Stimulated activated CD8-positive, alpha-beta memory T cell treated with anti-CD3 and anti-CD28 coated beads, Interleukin-15, amount 100 ng/mL, for 1 hour (primary cell): ENCODE measurements around the gene ADARB2.

Source experiments
- DNase-seq: peaks from one replicate; pipeline ENCODE4 v3.0.0-alpha.2; 2020; ENCODE audit warnings: low read depth

The ADARB2 gene

DNA sequence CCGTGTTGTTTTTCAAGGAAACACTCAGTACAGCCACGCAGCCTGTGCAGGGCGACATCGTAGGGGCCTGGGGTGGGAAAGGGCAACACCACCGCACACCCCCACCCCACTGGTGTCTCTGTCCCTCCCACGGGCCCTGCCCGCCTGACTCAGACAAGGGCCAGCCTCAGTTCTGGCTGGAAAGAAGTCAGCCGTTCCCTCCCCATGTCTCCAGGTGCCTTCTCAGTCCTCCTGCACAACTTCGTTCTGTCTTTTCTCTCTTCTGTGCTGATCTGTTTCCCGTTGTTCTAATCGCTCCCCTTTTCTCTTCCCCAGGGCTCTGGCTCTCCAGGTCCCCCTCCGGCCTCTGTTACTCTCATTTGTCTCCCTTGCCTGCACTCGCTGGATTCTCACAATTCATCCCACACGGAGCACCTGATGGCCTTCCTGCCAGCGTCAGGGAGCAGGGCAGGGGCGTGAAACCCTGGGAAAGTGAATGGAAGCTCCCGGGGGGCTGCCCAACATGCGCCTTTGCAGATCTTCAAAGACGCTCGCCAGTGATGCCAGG lies 583.4 kb downstream of the ADARB2 start:
- DNase-seq = no peak

DNA sequence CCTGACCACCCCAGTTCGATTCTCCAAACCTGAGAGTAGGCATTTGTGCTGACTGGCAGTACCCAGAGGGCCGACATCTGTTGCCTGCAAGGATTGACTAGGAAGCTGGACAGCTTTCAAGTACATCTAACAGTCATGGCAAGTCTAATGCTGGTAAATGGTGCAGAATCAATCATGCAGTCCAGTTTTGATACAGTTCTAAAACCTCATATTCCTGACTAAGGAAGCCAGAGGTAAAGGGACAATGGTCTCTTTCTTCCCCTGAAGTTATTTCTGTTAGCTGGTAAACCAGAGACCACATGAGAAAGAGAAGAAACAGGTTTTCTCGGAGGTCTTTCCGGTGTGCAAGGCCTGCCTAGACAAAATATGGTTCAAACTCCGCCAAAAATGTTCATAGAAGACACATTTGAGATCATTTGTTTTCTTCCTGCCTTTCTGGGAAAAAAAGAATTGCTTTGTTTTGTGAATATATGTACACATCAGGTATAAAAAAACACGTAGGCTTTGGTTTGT lies 584.0 kb downstream of the ADARB2 start:
- DNase-seq = no peak

DNA sequence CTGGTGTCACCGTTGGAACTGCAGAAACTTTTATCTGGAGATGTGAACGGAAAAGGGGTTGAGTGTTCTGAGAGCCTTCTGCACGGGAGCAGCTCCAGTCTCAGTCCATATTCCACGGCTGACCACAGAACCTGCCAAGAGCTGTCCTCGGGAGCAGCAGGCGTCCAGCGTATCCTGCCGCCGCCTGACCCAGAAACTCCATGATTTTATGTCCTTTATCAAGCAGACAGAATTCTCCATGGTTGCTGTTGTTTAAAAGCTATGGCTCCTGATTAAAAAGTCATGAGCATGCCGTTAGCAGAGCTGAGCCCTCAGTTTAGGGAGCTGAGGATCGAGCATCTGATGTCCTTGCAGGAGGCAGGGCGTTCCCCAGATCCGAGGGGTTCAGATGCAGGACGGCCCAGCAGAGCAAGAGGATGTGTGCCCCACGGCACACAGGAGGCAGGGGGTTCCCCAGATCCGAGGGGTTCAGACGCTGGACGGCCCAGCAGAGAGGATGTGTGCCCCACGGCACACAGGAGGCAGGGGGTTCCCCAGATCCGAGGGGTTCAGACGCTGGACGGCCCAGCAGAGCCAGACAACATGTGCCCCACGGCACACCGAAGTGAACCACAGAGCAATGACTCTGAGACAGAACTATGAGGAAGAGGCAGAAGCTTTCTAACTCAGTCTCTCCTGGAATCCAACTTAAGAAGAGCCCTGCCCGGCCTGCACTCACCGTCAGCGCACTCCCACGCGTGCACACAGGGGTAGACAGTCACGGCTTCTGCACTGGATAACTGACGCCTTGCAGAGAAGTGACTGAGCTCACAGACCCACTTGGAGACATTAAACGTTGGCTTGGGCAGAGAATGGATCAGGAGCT lies 584.7 kb downstream of the ADARB2 start:
- no peak for DNase-seq

DNA sequence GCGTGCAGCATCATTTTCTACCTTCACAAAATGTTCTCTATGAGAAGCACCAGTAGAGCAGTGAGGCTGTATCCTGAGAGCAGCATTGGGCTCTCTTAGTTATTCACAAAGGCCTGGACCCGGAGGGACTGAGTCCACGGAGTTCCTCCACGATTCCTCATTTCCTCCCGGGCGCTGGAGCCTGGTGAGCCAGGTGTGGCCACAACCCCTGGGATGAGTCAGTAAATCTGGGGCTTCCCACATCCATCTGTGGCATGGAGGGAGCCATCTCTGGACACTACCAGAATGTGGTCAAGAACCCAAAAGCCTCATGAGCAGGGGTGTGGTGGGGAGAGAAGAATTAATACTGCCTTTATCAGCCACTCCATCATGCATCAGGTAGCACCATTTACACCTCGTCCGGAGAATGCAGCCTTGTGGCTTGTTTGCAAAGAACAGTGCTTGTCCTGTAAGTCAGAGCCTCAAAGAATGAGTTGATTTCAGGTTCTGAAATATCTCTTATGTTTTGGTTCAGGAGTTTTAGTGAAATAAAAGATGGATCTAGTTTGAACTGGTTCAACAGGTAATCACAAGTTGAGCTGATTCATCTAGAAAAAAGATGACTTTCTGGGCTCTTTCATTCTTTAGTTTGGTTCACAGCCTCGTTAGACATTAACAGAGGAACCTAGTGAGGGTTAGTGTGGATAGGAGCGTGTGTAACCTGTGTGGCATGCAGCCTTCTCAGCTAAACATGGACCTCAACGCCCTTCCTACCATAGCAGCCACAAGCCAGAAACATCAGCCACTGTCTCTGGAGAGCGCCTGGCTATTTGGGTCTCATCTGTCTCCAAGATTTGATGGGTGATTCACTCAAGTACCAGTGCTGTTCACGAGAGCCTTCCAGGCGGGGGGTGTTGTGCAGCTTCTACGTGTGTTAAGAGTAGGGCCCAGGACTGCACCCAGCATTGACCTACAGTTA lies 586.0 kb downstream of the ADARB2 start:
- no peak for DNase-seq

DNA sequence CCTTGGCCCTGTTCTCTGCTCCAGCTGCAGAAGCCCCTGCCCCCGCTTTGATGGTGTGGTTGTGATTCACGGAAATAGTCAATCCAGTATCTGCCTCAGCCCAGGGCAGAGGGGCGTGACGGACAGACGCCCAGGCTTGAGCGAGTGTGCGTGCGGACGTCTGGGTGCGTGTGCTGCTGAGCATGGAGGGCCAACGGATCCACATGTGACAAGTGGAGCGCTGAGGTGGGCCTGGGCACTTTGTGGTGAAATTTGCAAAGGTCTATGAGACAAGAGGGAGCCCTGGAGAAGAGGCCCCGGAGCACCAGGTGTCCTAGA lies 586.7 kb downstream of the ADARB2 start:
- no peak for DNase-seq

DNA sequence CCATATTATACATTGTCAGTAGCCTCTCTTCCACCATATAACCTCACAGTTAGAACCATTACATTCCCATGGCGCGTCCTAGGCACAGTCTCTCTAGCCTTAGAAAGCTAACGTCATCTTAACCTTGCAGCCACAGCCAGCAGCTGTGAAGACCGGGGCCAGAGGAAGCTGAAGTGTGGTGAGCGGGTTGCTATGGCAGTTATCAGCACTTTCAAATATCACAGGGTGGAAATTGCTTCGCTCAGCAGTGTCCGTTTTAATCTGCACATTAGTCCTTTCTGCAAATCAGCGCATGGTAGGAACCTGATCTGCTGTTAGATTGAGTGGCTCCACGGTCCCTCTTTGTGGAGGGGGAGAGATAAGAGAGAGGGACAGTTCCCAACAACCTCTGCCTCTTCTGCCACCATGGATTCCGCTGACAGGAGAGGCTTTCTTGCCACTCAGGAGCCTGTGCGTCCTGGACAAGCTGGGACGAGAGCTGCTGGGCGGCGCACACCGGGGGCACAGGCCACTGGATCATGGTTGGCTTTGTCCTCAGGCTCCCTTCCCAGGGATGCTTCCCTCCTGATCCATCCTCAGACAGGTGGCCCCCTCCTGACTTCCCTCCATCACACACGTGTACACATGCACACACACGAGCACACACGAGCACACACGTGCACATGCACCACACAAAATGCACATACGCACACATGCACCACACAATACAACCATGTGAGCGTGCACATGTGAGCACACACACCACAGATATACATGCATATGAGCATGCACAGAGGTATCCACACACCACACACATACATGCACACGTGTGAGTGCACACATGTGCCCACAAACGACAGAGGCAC lies 587.3 kb downstream of the ADARB2 start:
- no peak for DNase-seq

DNA sequence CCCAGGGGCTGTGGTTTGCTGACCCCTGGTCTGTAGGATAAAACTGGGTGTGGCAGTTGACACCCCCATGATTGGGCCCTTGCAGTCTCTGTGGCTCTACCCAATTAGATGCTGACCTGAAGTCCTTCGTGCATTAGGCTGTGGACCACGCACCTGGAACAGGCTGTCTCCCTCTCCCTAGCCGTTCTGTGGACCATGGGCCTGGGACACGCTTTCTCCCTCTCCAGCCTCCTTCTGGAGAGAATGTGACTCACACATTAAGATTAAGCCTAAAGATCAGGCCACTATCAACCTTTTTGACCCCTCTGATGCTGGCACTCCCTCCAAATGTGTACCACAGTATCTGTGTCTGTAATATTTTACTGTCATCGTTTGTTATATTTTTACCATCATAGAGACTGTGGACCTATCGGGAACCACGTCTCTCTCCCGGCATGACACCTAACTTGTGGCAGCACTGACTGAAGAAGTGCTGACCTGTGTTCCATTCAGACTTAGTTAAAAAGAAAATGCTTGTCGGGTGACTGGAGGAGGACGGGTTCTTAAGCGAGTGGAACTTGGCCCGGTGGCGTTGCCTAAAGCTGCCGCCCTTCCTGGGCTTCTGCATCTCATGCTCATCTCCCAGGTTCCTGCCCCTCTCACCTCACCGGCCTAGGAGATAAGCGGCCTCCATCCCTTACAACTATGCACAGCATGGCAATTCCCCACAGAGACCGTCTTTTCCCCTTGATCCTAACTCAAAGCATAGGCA lies 588.3 kb downstream of the ADARB2 start:
- no peak for DNase-seq

DNA sequence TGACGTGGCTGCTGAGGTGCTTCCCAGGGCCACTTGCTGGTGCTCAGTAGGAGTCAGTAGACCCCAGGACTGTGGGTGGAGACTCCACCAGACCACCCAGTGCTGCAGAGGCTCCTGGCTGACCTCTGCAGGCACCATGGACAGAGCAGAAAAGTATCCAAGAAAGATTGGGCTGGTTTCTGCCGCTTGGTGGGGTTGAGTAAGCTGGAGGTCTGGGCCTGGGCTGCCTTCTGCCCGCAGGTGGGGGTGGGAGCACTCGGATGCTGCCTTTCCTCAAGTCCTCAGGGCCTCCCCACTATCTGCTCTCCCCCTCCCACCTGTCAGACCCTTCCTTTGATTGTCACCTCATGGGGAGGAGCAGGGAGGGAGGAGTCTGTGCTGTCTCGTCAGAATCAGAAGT lies 589.5 kb downstream of the ADARB2 start:
- no peak for DNase-seq

DNA sequence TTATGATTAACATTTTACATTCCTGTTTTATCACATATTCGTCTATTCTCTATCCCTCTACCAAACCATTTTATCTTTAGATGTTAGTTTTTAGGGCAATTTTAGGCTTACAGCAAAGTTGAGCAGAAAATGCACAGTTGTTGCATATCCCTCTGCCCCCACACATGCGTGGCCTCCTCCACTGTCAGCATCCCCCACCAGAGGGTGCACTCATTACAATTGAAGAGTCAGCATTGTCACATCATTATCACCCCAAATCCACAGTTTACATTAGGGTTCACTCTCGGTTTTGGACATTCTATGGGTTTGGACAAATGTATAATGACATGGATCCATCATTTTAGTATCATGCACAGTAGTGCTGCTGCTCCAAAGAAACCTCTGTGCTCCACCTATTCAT lies 594.7 kb downstream of the ADARB2 start:
- DNase-seq = no peak

DNA sequence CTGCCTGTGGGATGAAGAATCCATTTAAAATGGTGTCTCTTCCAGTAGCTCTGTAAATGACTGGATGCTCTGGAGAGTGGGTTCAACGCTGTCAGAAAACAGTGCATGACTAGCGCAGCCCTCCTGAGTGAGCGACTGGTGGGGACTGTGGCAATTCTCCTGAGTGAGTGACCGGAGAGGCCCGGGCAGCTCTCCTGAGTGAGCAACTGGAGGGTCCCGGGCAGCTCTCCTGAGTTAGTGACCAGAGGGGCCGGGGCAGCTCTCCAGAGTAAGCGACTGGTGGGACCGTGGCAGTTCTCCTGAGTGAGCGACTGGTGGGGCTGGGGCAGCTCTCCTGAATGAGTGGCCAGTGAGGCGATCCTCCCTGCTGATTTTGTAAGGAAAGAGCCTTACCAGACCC lies 595.6 kb downstream of the ADARB2 start:
- DNase-seq = no peak

DNA sequence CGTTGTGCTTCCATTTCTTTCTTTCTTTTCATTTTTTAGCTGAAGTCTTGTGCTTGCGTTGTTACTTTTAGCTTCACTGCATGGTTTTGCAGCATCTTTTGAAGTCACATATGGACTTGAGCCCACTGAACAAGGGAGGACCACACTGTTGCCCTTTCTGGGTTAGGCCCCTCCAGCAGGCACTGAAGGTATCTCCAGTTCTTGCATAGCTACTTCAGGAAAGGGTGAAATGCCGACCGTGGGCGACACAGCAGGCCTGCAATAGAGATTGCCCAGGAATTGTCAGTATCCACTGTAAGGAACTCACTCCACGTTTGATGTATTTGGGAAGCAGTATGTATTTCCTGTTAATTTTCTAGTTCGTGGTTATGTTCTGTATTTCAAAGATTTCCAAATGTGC lies 596.1 kb downstream of the ADARB2 start:
- no peak for DNase-seq

DNA sequence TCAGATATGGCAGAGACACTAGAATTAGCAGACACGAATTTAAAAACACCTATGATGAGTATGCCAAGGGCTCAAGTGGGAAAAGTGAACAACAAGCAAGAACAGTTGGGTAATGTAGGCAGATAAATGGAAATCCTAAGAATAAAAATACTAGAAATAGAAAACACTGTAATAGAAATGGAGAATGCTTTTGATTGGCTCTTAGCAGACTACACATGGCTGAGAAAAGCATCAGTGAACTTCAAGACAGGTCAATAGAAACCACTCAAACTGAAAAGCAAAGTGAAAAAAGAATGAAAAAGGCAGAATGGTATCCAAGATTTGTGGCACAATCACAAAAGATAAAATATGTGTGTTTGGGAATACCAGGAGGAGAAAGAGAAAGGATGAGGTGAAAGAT lies 598.8 kb downstream of the ADARB2 start:
- no peak for DNase-seq

DNA sequence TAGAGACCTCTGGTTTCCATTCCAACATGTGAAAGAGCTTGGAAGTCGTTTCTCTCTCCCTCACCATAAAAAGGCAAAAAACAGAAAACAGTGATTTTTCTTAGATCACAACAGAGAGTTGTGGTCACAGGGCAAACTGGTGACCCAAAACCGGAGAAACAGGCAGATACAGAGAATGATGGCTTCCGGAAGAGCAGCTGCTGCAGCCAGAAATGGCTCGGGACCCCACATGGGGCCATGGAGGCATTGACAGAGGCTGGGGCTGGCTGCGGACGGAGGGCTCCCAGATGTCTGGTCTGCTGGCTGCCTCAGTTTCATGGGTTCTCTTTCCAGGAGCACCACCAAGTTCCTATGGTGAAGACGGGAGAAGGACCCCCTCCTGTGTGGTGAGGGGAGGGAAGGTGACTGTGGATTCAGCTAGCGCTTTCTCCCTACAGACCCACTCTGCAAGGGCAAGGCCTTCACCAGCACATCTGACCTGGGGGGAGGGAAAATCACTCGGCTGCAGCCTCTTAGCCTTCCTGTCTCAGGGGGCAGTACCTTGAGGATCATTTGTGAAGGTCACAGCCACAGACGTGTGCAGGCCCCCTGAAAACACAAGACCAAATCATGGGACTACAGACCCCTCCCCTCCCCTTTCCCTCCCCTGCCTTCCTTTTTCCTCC lies 599.7 kb downstream of the ADARB2 start:
- DNase-seq = no peak

DNA sequence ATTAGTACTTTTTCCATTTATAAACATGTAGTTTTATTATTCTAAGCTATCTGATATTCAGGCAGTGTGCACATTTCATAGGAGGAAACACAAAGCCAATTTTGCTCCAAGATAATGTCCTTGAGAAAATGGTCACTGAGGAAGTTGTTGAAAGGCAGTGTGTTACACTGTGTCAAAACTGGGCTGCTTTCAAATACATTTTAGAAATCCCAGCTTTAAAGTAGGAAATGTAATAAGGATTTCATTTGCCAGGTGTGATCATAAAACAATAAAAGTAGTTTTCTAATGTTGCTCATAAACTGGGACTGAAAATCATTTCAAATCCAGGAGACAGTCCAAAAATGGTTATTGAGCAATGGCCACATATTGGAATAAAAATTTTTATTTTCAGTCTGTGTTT lies 601.1 kb downstream of the ADARB2 start:
- DNase-seq = no peak

DNA sequence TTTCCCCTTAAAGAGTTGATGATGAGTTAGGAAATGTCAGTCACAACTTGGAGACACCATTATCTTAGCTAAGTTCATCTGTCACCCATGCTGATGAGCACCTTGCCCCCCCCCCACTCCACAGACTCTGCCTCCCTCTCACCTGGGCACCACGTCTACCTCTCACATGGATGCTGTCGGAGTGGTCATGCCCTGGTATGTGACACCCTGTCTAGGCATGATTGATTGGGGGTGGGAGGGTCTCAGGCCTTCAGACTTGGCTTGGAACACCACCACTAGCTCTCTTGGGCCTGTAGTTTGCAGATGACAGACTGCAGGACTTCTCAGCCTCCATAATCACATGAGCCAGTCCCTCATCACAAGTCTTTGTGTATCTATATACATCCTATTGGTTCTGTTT lies 603.2 kb downstream of the ADARB2 start:
- DNase-seq = no peak

DNA sequence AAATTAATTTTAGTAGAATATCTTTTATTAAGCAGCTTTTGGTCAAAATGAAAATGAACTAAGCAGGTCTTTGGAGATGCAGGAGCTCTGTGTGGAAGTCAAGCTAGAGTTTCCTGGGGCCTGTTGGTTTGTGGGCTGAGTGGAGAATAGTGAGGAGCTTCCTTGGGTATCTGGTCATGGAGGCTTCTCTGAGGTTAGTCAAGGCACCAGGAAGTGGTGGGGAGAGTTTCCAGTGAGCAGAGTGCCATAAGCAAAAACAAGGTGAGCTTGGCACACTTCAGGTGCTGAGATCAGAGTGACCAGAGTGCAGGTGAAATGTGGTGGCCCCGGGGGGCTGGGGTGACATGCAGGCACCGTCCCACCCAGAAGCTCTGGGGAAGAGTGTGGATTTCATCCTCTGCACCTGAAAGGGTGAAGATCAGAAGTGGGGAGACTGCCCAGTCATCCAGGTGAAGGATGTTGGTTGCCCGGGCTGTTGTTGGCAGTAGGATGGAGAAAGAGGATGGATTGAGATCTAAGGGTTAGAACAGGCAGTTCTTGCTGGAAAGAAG lies 603.8 kb downstream of the ADARB2 start:
- no peak for DNase-seq

DNA sequence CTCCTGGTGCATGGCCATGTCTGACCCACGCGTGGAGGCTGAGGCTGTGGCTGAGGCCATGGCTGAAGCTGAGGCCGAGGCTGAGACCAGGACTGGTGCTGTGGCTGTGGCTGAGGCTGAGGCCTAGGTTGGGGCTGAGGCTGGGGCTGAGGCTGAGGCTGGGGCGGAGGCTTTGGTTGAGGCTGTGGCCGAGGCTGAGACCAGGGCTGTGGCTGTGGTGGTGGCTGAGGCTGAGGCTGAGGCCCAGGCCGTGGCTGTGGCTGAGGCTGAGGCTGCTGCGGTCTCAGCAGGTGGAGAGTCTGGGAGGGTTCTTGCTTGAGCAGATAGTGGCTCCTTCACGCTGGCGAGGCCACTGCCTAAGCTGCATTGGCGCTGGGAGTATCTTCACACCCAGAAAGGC lies 604.7 kb downstream of the ADARB2 start:
- no peak for DNase-seq

DNA sequence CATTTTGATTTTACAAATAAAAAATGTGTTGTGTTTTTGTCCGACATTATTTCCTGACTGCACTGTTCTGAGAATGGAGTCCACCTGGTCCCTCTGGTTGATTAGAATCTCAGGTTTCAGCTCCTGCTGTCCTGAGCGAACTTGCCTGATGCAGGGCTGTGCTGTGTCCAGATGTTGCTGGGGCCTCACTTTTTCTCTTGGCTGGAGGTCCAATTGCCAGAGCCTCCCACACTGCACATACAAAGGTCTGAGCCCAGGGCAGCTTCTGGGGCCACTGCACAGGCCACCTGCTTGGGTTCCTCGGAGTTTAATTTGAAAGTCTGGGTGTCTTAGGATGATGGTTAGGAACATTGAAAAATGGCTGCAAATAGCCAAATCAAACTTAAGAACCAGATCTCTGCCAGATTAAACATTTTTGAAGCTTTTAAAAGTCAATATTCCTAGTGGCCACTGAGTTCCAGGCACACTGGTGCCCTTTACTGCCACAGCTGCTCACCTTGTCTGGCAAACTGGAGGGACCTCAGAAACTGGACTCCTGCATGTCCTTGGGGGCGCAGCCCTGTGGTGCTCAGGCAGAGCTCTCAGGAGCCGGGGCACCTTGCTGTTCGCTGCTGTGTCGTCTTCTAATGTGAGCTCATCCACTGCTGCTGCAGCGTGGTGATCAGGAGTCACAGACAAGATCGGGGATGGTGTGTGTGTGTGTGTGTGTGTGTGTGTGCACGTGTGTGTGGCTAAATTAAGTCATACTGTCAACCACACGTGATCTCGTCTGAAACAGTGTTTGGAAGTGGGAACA lies 606.1 kb downstream of the ADARB2 start:
- DNase-seq = no peak

DNA sequence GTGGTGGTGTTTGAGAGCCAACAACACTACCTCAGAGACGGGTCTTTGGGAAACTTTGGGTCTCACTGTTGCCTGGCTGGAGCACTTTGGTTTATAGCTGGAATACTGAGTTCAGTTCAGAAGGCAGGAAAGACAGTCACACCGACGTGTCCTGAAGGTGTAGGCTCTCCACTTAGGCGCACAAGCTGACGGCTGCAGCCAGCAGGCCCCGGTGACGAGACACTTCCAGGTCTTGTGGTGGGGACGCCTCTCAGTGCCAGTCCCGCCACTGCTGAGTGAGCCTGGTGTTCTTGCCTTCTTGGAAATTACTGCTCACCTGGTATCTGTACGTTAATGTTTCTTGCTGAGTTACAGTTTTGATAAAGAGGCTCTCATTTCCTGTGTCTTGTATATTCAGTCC lies 607.1 kb downstream of the ADARB2 start:
- no peak for DNase-seq
